ENCODE measurements around the gene ZFTA. TPM values are rescaled to one million over a fixed set of nuclear protein-coding genes. Genes with fewer than 3 reads are reported as not detected.
A peak's percentile ranks its signal among the peaks of the same experiment; 100 is the strongest.

Gene ZFTA
- total RNA-seq: 23.3 TPM
- 10 to 100 TPM; 24.9 to 33.0 (median 28.0) TPM for polyA plus RNA-seq (ENCODE audit: insufficient read depth in 1 of 8, insufficient read length in 8 of 8, low replicate concordance in 1 of 8)
- long read RNA-seq, donor 1, full-length matches to known transcripts: 4 of 4 reads
- long read RNA-seq, donor 1, partial matches to known transcripts: 0 of 4 reads
- long read RNA-seq, donor 1, other reads (novel, unspliced or antisense): 0 of 4 reads
- long read RNA-seq, donor 2: 0 reads
- long read RNA-seq, donor 3, full-length matches to known transcripts: 6 of 6 reads
- long read RNA-seq, donor 3, partial matches to known transcripts: 0 of 6 reads
- long read RNA-seq, donor 3, other reads (novel, unspliced or antisense): 0 of 6 reads
- long read RNA-seq, donor 4, partial matches to known transcripts: 5 of 5 reads
- long read RNA-seq, donor 4, other reads (novel, unspliced or antisense): 0 of 5 reads
- long read RNA-seq, donor 5, full-length matches to known transcripts: 4 of 4 reads
- long read RNA-seq, donor 5, partial matches to known transcripts: 0 of 4 reads
- long read RNA-seq, donor 5, other reads (novel, unspliced or antisense): 0 of 4 reads
- long read RNA-seq, donor 6, full-length matches to known transcripts: 1 of 13 reads
- long read RNA-seq, donor 6, partial matches to known transcripts: 12 of 13 reads
- long read RNA-seq, donor 6, other reads (novel, unspliced or antisense): 0 of 13 reads
- long read RNA-seq, donor 7: 0 reads
- long read RNA-seq, donor 8: 0 reads
- long read RNA-seq, donor 9: 0 reads
- long read RNA-seq, donor 10: 0 reads
- long read RNA-seq, donor 11, full-length matches to known transcripts: 1 of 1 reads
- long read RNA-seq, donor 11, partial matches to known transcripts: 0 of 1 reads
- long read RNA-seq, donor 11, other reads (novel, unspliced or antisense): 0 of 1 reads

- peaks cover 48% of the 10 kb centered on the region for H3K4me1 ChIP-seq (ENCODE audit: control insufficient read depth, insufficient read depth, low read length)
- DNase-seq: peak; percentile 87
- peaks cover 20% of the 10 kb centered on the region for H3K36me3 ChIP-seq (ENCODE audit: control insufficient read depth, insufficient read depth, low read length)
- under 1% methylated on average over 113 of the region's 113 CpGs for WGBS (ENCODE audit: insufficient coverage)
- peak within 1 kb of the TSS; percentile 90 for H3K4me3 ChIP-seq (ENCODE audit: low read length)
- H3K27me3 ChIP-seq (ENCODE audit: control insufficient read depth, insufficient read depth, low read length): peaks cover 22% of the 10 kb centered on the region
- H3K9me3 ChIP-seq (replicated peaks; ENCODE audit: control insufficient read depth, low read depth, low read length): no peaks in the 10 kb centered on the region
- peak within 1 kb of the TSS; percentile 79 for H3K27ac ChIP-seq (ENCODE audit: low read length)
Measured at GRCh38 chr11:63768237-63769041, at the start of gene ZFTA. Gene ZFTA, minus strand, starts transcription at chr11:63768775. Its CDS starts 153 bp downstream, at chr11:63768622.

- 94% methylated on average over 15 of the region's 27 CpGs for WGBS (ENCODE audit: insufficient coverage)
- Histone ChIP-seq H3K27ac (ENCODE audit: low read length) (no peak overlapping the region), H3K4me3 (ENCODE audit: low read length) (no peak overlapping the region), H3K4me1 (ENCODE audit: control insufficient read depth, insufficient read depth, low read length) (peaks cover 11% of the 10 kb centered on the region), H3K27me3 (ENCODE audit: control insufficient read depth, insufficient read depth, low read length) (no peaks in the 10 kb centered on the region), H3K9me3 (replicated peaks; ENCODE audit: control insufficient read depth, low read depth, low read length) (no peaks in the 10 kb centered on the region), H3K36me3 (ENCODE audit: control insufficient read depth, insufficient read depth, low read length) (peaks cover 62% of the 10 kb centered on the region)
- no peak for DNase-seq
Measured at GRCh38 chr11:63817758-63818498, 49.4 kb upstream of the ZFTA start.

GRCh38 chr11:63816732-63817131 lies 48.2 kb upstream of the ZFTA start:
- H3K4me1 ChIP-seq (ENCODE audit: control insufficient read depth, insufficient read depth, low read length): peaks cover 15% of the 10 kb centered on the region
- no peaks in the 10 kb centered on the region for H3K27me3 ChIP-seq (ENCODE audit: control insufficient read depth, insufficient read depth, low read length)
- WGBS (ENCODE audit: insufficient coverage): 90% methylated on average over 2 of the region's 3 CpGs
- H3K4me3 ChIP-seq (ENCODE audit: low read length): no peak overlapping the region
- H3K9me3 ChIP-seq (replicated peaks; ENCODE audit: control insufficient read depth, low read depth, low read length): no peaks in the 10 kb centered on the region
- no peak overlapping the region for H3K27ac ChIP-seq (ENCODE audit: low read length)
- peaks cover 50% of the 10 kb centered on the region for H3K36me3 ChIP-seq (ENCODE audit: control insufficient read depth, insufficient read depth, low read length)
- DNase-seq: no peak

- 72% methylated on average over 3 of the region's 6 CpGs for WGBS (ENCODE audit: insufficient coverage)
- Histone ChIP-seq H3K27me3 (ENCODE audit: control insufficient read depth, insufficient read depth, low read length) (no peaks in the 10 kb centered on the region), H3K36me3 (ENCODE audit: control insufficient read depth, insufficient read depth, low read length) (peaks cover 44% of the 10 kb centered on the region), H3K27ac (ENCODE audit: low read length) (no peak overlapping the region), H3K4me3 (ENCODE audit: low read length) (no peak overlapping the region), H3K9me3 (replicated peaks; ENCODE audit: control insufficient read depth, low read depth, low read length) (no peaks in the 10 kb centered on the region), H3K4me1 (ENCODE audit: control insufficient read depth, insufficient read depth, low read length) (peaks cover 15% of the 10 kb centered on the region)
- DNase-seq: no peak
Measured at GRCh38 chr11:63816166-63816565, 47.6 kb upstream of the ZFTA start.

GRCh38 chr11:63814383-63814736 lies 45.8 kb upstream of the ZFTA start:
- Histone ChIP-seq H3K4me1 (ENCODE audit: control insufficient read depth, insufficient read depth, low read length) (peaks cover 15% of the 10 kb centered on the region), H3K27me3 (ENCODE audit: control insufficient read depth, insufficient read depth, low read length) (no peaks in the 10 kb centered on the region), H3K27ac (ENCODE audit: low read length) (no peak overlapping the region), H3K4me3 (ENCODE audit: low read length) (peak overlapping the region; percentile 95), H3K9me3 (replicated peaks; ENCODE audit: control insufficient read depth, low read depth, low read length) (no peaks in the 10 kb centered on the region), H3K36me3 (ENCODE audit: control insufficient read depth, insufficient read depth, low read length) (peaks cover 33% of the 10 kb centered on the region)
- no peak for DNase-seq
- WGBS (ENCODE audit: insufficient coverage): 20% methylated on average over 2 of the region's 7 CpGs

GRCh38 chr11:63813563-63814382 lies 45.2 kb upstream of the ZFTA start:
- H3K27me3 ChIP-seq (ENCODE audit: control insufficient read depth, insufficient read depth, low read length): no peaks in the 10 kb centered on the region
- peaks cover 28% of the 10 kb centered on the region for H3K36me3 ChIP-seq (ENCODE audit: control insufficient read depth, insufficient read depth, low read length)
- peak overlapping the region; percentile 95 for H3K4me3 ChIP-seq (ENCODE audit: low read length)
- peak; percentile 78 for DNase-seq
- WGBS (ENCODE audit: insufficient coverage): under 1% methylated on average over 42 of the region's 74 CpGs
- H3K9me3 ChIP-seq (replicated peaks; ENCODE audit: control insufficient read depth, low read depth, low read length): no peaks in the 10 kb centered on the region
- peaks cover 15% of the 10 kb centered on the region for H3K4me1 ChIP-seq (ENCODE audit: control insufficient read depth, insufficient read depth, low read length)
- peak overlapping the region; percentile 82 for H3K27ac ChIP-seq (ENCODE audit: low read length)

- Histone ChIP-seq H3K27me3 (ENCODE audit: control insufficient read depth, insufficient read depth, low read length) (no peaks in the 10 kb centered on the region), H3K36me3 (ENCODE audit: control insufficient read depth, insufficient read depth, low read length) (peaks cover 21% of the 10 kb centered on the region), H3K9me3 (replicated peaks; ENCODE audit: control insufficient read depth, low read depth, low read length) (no peaks in the 10 kb centered on the region), H3K4me3 (ENCODE audit: low read length) (peak within 1 kb of the TSS; percentile 95), H3K27ac (ENCODE audit: low read length) (peak within 1 kb of the TSS; percentile 82), H3K4me1 (ENCODE audit: control insufficient read depth, insufficient read depth, low read length) (peaks cover 15% of the 10 kb centered on the region)
- DNase-seq: peak; percentile 88
- WGBS (ENCODE audit: insufficient coverage): under 1% methylated on average over 65 of the region's 65 CpGs
Measured at GRCh38 chr11:63813035-63813562, 44.5 kb upstream of the ZFTA start, which contains the start of gene SPINDOC. Gene SPINDOC, plus strand, starts transcription at chr11:63813456. Its CDS starts 231 bp downstream, at chr11:63813687.

GRCh38 chr11:63811522-63811921 lies 42.9 kb upstream of the ZFTA start:
- Histone ChIP-seq H3K4me1 (ENCODE audit: control insufficient read depth, insufficient read depth, low read length) (peaks cover 15% of the 10 kb centered on the region), H3K9me3 (replicated peaks; ENCODE audit: control insufficient read depth, low read depth, low read length) (no peaks in the 10 kb centered on the region), H3K27me3 (ENCODE audit: control insufficient read depth, insufficient read depth, low read length) (no peaks in the 10 kb centered on the region), H3K36me3 (ENCODE audit: control insufficient read depth, insufficient read depth, low read length) (peaks cover 6% of the 10 kb centered on the region), H3K27ac (ENCODE audit: low read length) (no peak overlapping the region), H3K4me3 (ENCODE audit: low read length) (no peak overlapping the region)
- WGBS (ENCODE audit: insufficient coverage): 62% methylated on average over 3 of the region's 3 CpGs
- DNase-seq: no peak
